Measurements from ENCODE around the gene SIGLEC10.

DNA sequence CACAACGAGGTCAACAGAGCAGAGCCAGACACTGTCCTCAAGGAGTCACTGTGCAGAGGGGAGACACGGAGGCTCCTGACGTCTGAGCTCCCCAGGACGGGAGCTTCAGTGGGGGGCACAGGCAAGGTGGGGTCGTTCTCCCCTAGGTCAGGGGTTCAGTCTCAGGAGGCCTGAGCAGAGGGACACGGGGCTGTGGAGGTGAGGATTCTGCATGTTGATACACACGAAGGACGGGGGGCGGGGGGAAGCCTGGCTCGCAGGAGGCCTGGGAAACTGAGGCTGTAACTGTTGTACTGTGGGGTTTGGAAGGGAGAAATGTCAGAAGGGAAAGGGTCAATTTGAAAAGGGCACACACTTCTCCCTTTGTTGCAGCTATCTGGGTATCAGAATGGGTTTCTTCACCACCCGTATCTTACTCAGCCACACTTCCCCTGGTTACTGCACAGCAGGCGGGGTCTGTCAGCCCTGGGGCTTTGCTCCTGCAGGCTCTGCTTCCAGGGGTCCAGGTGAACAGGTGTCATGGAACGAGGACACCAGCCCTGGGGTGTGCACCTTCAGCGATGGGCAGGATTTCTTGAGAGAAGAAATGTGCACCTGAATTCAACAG is 41.6 kb upstream of the SIGLEC10 start:
- no peak for TF ChIP-seq CTCF (IDR thresholded peaks at IDR 0.05 in 8 of 11, conservative IDR thresholded peaks at IDR 0.05 in 3 of 11)
- TF ChIP-seq POLR2A (IDR thresholded peaks at IDR 0.05) = no peak
